A673 (cell line): ENCODE data around the gene RGS2. TPM values are rescaled to one million over a fixed set of nuclear protein-coding genes. Genes with fewer than 3 reads are reported as not detected.

Experiments used
- BruUV-seq: library from RNA; stranded (reverse); fragments of 400-500 nt; replicated peaks from 2 replicates; lab custom pipeline; 2021; lab: Mats Ljungman, UMichigan
- CTCF ChIA-PET: fragments of 300-600 bp; sonication (Branson Sonifier 250); formaldehyde crosslinking; loops from one replicate; lab custom pipeline; 2022; ENCODE audit warnings: antibody characterized with exemption; lab: Charles Lee
- POLR2A ChIA-PET: fragments of 300-600 bp; sonication (Branson Sonifier 250); formaldehyde crosslinking; loops from one replicate; lab custom pipeline; 2022; ENCODE audit warnings: antibody characterized with exemption; ENCODE audit not compliant: low non-redundant PET; lab: Charles Lee
- DNase-seq: peaks from one replicate; pipeline ENCODE4 v3.0.0-alpha.2; 2015; ENCODE audit warnings: low spot score
- H3K27ac ChIP-seq: fragments of 200-600 bp; sonication (generic); 2 replicates; pipeline ENCODE4 v1.5.1; 2016; ENCODE audit warnings: mixed run types, low read depth, mild to moderate bottlenecking, mixed read lengths, antibody characterized with exemption, low read length; ENCODE audit not compliant: poor library complexity, severe bottlenecking
- H3K27me3 ChIP-seq: fragments of 200-600 bp; sonication (generic); replicated peaks from 2 replicates; pipeline ENCODE4 v1.6.1; 2017; ENCODE audit warnings: mixed run types, low read depth, mild to moderate bottlenecking, mixed read lengths, antibody characterized with exemption, low read length; ENCODE audit not compliant: insufficient read depth, poor library complexity
- H3K36me3 ChIP-seq: fragments of 200-600 bp; sonication (generic); 2 replicates; pipeline ENCODE4 v1.6.1; 2016; ENCODE audit warnings: mixed run types, mild to moderate bottlenecking, mixed read lengths, antibody characterized with exemption, low read length; ENCODE audit not compliant: insufficient read depth, poor library complexity, severe bottlenecking
- H3K4me1 ChIP-seq: fragments of 200-600 bp; sonication (generic); 2 replicates; pipeline ENCODE4 v1.6.1; 2017; ENCODE audit warnings: mixed run types, mild to moderate bottlenecking, mixed read lengths, antibody characterized with exemption, low read length; ENCODE audit not compliant: insufficient read depth, poor library complexity, severe bottlenecking
- H3K4me3 ChIP-seq: fragments of 200-600 bp; sonication (generic); 2 replicates; pipeline ENCODE4 v1.5.1; 2016; ENCODE audit warnings: low read depth, mixed run types, mild to moderate bottlenecking, mixed read lengths, low read length; ENCODE audit not compliant: poor library complexity, severe bottlenecking
- H3K9me3 ChIP-seq: fragments of 200-600 bp; sonication (generic); 2 replicates; pipeline ENCODE4 v1.6.1; 2016; ENCODE audit warnings: mixed run types, low read depth, mild to moderate bottlenecking, mixed read lengths, antibody characterized with exemption, low read length; ENCODE audit not compliant: poor library complexity, severe bottlenecking
- EZH2 ChIP-seq: fragments of 200-600 bp; sonication (generic); IDR thresholded peaks from 2 replicates; pipeline ENCODE4 v1.6.1; 2017; ENCODE audit warnings: borderline replicate concordance, low read depth, mild to moderate bottlenecking, mixed read lengths, antibody characterized with exemption, low read length; ENCODE audit not compliant: poor library complexity, severe bottlenecking
- intact Hi-C: fragments of 100-400 bp; cut with micrococcal nuclease; formaldehyde crosslinking; loops from one replicate; pipeline ENCODE4 v1.10.0; 2022; ENCODE audit not compliant: unreplicated experiment
- total RNA-seq: library from RNA; stranded (reverse); gene quantifications from 2 replicates; pipeline ENCODE4 v1.2.3, GENCODE V29; 2021
- TF ChIP-seq, protein P1 (sequence below): fragments of 300-800, 200-600 bp; sonication (generic); conservative IDR thresholded peaks from 2 replicates; pipeline ENCODE4 v1.5.1; 2017; ENCODE audit warnings: low read depth, mild to moderate bottlenecking, antibody characterized with exemption, low read length, moderate library complexity, mixed read lengths

Gene RGS2
- total RNA-seq, 1 experiment from 2014 or later = 24.7 TPM

DNA sequence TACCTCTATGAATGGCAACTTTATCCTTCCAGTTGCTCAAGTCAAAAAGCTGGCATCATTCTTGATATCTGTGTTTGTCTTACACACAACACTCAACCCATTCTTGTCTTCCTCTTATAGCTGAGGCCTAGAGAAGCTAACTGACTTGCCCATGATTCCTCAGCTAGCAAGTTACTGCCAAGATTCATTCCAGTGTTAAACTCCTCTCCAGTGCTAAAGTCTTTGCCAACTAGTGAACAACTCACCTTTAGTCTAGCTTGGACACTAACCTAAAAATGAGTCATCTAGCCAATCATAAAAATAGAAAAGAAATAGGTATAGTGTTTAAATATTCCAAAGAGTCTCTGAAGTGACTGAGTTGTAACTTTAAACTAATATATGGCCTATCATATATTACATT lies 45.6 kb upstream of the RGS2 start:
- intact Hi-C loops = no loop called here
- DNase-seq = no peak
- BruUV-seq = no TSS peak
- no peak overlapping the region for H3K4me3 ChIP-seq
- no peaks in the 10 kb centered on the region for H3K9me3 ChIP-seq
- H3K36me3 ChIP-seq = no peaks in the 10 kb centered on the region
- CTCF ChIA-PET = no interaction called here
- TF ChIP-seq, protein P1, sequence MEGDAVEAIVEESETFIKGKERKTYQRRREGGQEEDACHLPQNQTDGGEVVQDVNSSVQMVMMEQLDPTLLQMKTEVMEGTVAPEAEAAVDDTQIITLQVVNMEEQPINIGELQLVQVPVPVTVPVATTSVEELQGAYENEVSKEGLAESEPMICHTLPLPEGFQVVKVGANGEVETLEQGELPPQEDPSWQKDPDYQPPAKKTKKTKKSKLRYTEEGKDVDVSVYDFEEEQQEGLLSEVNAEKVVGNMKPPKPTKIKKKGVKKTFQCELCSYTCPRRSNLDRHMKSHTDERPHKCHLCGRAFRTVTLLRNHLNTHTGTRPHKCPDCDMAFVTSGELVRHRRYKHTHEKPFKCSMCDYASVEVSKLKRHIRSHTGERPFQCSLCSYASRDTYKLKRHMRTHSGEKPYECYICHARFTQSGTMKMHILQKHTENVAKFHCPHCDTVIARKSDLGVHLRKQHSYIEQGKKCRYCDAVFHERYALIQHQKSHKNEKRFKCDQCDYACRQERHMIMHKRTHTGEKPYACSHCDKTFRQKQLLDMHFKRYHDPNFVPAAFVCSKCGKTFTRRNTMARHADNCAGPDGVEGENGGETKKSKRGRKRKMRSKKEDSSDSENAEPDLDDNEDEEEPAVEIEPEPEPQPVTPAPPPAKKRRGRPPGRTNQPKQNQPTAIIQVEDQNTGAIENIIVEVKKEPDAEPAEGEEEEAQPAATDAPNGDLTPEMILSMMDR = no peak
- TF ChIP-seq EZH2 = no peak
- no peak overlapping the region for H3K27ac ChIP-seq
- no peaks in the 10 kb centered on the region for H3K4me1 ChIP-seq
- no peaks in the 10 kb centered on the region for H3K27me3 ChIP-seq
- POLR2A ChIA-PET = interaction anchor here (0.7 kb wide), 1 partner anchor 437 kb away, joined by 3 read pairs; no protein-coding TSS in a partner anchor

DNA sequence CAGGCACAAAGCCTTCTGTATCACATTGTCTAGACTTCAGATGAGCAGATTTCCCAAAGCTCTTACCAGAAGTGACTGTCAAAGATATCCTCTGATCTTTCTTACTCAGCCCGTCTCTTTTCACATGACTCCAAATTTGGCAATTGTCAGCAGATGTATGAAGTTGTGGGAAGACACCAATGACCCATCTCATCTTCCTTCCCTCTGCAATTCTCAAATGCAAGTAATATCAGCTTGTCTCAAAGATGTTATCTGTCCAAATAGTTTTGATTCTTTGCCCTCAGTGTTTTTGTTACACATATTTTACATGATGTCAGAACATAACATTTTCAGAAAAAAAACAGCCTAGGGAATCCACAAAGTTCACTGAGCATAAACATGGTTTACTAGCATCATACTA lies 45.1 kb upstream of the RGS2 start:
- Histone ChIP-seq H3K36me3 (no peaks in the 10 kb centered on the region), H3K27me3 (no peaks in the 10 kb centered on the region), H3K9me3 (no peaks in the 10 kb centered on the region), H3K4me1 (no peaks in the 10 kb centered on the region), H3K4me3 (no peak overlapping the region), H3K27ac (no peak overlapping the region)
- TF ChIP-seq EZH2 = no peak
- TF ChIP-seq, protein P1 = no peak
- ChIA-PET CTCF (no interaction called here), POLR2A (interaction anchor here (0.7 kb wide), 1 partner anchor 436 kb away, joined by 3 read pairs; no protein-coding TSS in a partner anchor)
- intact Hi-C loops = no loop called here
- no peak for DNase-seq
- no TSS peak for BruUV-seq

DNA sequence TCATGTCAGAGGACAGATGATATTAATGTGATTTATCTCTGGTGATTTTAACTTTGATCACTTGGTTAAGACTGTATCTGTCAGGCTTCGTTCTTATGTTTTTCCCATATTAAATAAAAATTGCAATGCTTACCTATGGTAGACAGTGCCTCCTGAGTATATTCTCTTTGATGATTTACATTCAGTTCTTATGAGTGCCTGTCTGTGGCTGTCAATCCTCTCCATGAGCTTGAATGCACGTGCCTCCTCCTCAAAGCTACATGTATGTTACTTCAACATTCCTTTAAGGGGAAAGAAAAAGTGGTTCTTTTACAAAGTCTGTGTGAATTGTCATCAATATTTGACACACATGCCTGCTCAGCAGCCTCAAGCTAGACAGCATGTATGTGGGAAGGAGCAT lies 44.2 kb upstream of the RGS2 start:
- TF ChIP-seq, protein P1 = no peak
- no peak for TF ChIP-seq EZH2
- no peaks in the 10 kb centered on the region for H3K9me3 ChIP-seq
- no peak for DNase-seq
- intact Hi-C loops = no loop called here
- ChIA-PET CTCF (no interaction called here), POLR2A (no interaction called here)
- H3K4me3 ChIP-seq = no peak overlapping the region
- H3K27me3 ChIP-seq = no peaks in the 10 kb centered on the region
- H3K27ac ChIP-seq = no peak overlapping the region
- no peaks in the 10 kb centered on the region for H3K4me1 ChIP-seq
- no TSS peak for BruUV-seq
- no peaks in the 10 kb centered on the region for H3K36me3 ChIP-seq
